Measurements from ENCODE around the gene CDH4.

- TF ChIP-seq CTCF (IDR thresholded peaks at IDR 0.05) (no peak), EZH2 (IDR thresholded peaks at IDR 0.05; ENCODE audit: borderline replicate concordance, insufficient read depth, low read depth, low read length, poor library complexity, severe bottlenecking) (no peak)
These were observed 29.4 kb upstream of the CDH4 start for GRCh38 chr20:61222699-61223098.

All from B cell (primary cell).